GM19455 (cell line): ENCODE measurements around the gene SPINK1.
"Not testable (repeated sequence)": the region's sequence is repeated elsewhere in the genome, so short reads cannot be mapped to it uniquely, and the experiment has no call there.

Experiments
- ATAC-seq: cut with Tn5 transposase; IDR thresholded peaks from one replicate; pipeline ENCODE4 v1.9.1; 2021; ENCODE audit not compliant: unreplicated experiment

The SPINK1 gene

GRCh38 chr5:147831465-147831864 lies at the start of gene SPINK1:
Gene SPINK1 (minus strand): TSS chr5:147831671. CDS start chr5:147831577, 94 bp downstream.
- no peak for ATAC-seq

- no peak for ATAC-seq
Measured at GRCh38 chr5:147880487-147880886, 49.0 kb upstream of the SPINK1 start.

- ATAC-seq, result no peak
Measured at GRCh38 chr5:147879784-147880183, 48.3 kb upstream of the SPINK1 start.

- no peak for ATAC-seq
Measured at GRCh38 chr5:147878066-147878759, 46.7 kb upstream of the SPINK1 start, which contains the start of gene SCGB3A2. Gene SCGB3A2 (plus strand): TSS chr5:147878711. CDS start chr5:147878804, 93 bp downstream.

GRCh38 chr5:147876626-147877025 lies 45.2 kb upstream of the SPINK1 start:
- ATAC-seq, result no peak

GRCh38 chr5:147876141-147876540 lies 44.7 kb upstream of the SPINK1 start:
- ATAC-seq, result no peak

- no peak for ATAC-seq
Measured at GRCh38 chr5:147874910-147875367, 43.5 kb upstream of the SPINK1 start.

- not testable (repeated sequence) for ATAC-seq
Measured at GRCh38 chr5:147874118-147874875, 42.8 kb upstream of the SPINK1 start.

- ATAC-seq, result not testable (repeated sequence)
Measured at GRCh38 chr5:147872744-147873435, 41.4 kb upstream of the SPINK1 start.

GRCh38 chr5:147871980-147872549 lies 40.6 kb upstream of the SPINK1 start:
- ATAC-seq, result not testable (repeated sequence)

- not testable (repeated sequence) for ATAC-seq
Measured at GRCh38 chr5:147869892-147870291, 38.4 kb upstream of the SPINK1 start.

- ATAC-seq, result no peak
Measured at GRCh38 chr5:147869112-147869511, 37.6 kb upstream of the SPINK1 start.

GRCh38 chr5:147863454-147864158 lies 32.1 kb upstream of the SPINK1 start:
- no peak for ATAC-seq

- ATAC-seq, result no peak
Measured at GRCh38 chr5:147860641-147861025, 29.2 kb upstream of the SPINK1 start.

- no peak for ATAC-seq
Measured at GRCh38 chr5:147859962-147860640, 28.6 kb upstream of the SPINK1 start.

- ATAC-seq, result no peak
Measured at GRCh38 chr5:147858565-147858964, 27.1 kb upstream of the SPINK1 start.

GRCh38 chr5:147857302-147858129 lies 26.0 kb upstream of the SPINK1 start:
- ATAC-seq, result peak; percentile 79

GRCh38 chr5:147856801-147857200 lies 25.3 kb upstream of the SPINK1 start:
- no peak for ATAC-seq

- no peak for ATAC-seq
Measured at GRCh38 chr5:147855774-147856069, 24.3 kb upstream of the SPINK1 start.
